ENCODE measurements around the gene TMEM17.

The TMEM17 gene

GRCh38 chr2:62460175-62460574 is 45.8 kb downstream of the TMEM17 start:
- TF ChIP-seq CTCF (IDR thresholded peaks at IDR 0.05; ENCODE audit: borderline replicate concordance, insufficient read depth, low read depth, low read length), result no peak
- H3K4me3 ChIP-seq (ENCODE audit: low read depth, low read length), result no peak overlapping the region

- no peak for TF ChIP-seq CTCF (IDR thresholded peaks at IDR 0.05; ENCODE audit: borderline replicate concordance, insufficient read depth, low read depth, low read length)
- no peak overlapping the region for H3K4me3 ChIP-seq (ENCODE audit: low read depth, low read length)
These were observed 46.3 kb downstream of the TMEM17 start for GRCh38 chr2:62459672-62460071.

- no peak overlapping the region for H3K4me3 ChIP-seq (ENCODE audit: low read depth, low read length)
- no peak for TF ChIP-seq CTCF (IDR thresholded peaks at IDR 0.05; ENCODE audit: borderline replicate concordance, insufficient read depth, low read depth, low read length)
These were observed 46.9 kb downstream of the TMEM17 start for GRCh38 chr2:62459106-62459505.

- no peak for TF ChIP-seq CTCF (IDR thresholded peaks at IDR 0.05; ENCODE audit: borderline replicate concordance, insufficient read depth, low read depth, low read length)
- no peak overlapping the region for H3K4me3 ChIP-seq (ENCODE audit: low read depth, low read length)
These were observed 47.3 kb downstream of the TMEM17 start for GRCh38 chr2:62458671-62459081.

- TF ChIP-seq CTCF (IDR thresholded peaks at IDR 0.05; ENCODE audit: borderline replicate concordance, insufficient read depth, low read depth, low read length), result no peak
- no peak overlapping the region for H3K4me3 ChIP-seq (ENCODE audit: low read depth, low read length)
These were observed 47.8 kb downstream of the TMEM17 start for GRCh38 chr2:62458206-62458641.

- TF ChIP-seq CTCF (IDR thresholded peaks at IDR 0.05; ENCODE audit: borderline replicate concordance, insufficient read depth, low read depth, low read length), result no peak
- peak overlapping the region; percentile 60 for H3K4me3 ChIP-seq (ENCODE audit: low read depth, low read length)
These were observed 48.4 kb downstream of the TMEM17 start for GRCh38 chr2:62457556-62457955.

- H3K4me3 ChIP-seq (ENCODE audit: low read depth, low read length), result peak overlapping the region; percentile 60
- peak; percentile 97 for TF ChIP-seq CTCF (IDR thresholded peaks at IDR 0.05; ENCODE audit: borderline replicate concordance, insufficient read depth, low read depth, low read length)
These were observed 49.1 kb downstream of the TMEM17 start for GRCh38 chr2:62456721-62457539.
